SIG-M5 treated with dmso at 0.1 percent for 504 hours (cell line): ENCODE results near the gene ABLIM1.

Experiments
- DNase-seq: peaks from one replicate; lab custom pipeline; 2025; ENCODE audit not compliant: unreplicated experiment; lab: John Stamatoyannopoulos, UW

The ABLIM1 gene

GRCh38 chr10:114471906-114472876 is 185.9 kb downstream of the ABLIM1 start:
- DNase-seq = no peak

DNA sequence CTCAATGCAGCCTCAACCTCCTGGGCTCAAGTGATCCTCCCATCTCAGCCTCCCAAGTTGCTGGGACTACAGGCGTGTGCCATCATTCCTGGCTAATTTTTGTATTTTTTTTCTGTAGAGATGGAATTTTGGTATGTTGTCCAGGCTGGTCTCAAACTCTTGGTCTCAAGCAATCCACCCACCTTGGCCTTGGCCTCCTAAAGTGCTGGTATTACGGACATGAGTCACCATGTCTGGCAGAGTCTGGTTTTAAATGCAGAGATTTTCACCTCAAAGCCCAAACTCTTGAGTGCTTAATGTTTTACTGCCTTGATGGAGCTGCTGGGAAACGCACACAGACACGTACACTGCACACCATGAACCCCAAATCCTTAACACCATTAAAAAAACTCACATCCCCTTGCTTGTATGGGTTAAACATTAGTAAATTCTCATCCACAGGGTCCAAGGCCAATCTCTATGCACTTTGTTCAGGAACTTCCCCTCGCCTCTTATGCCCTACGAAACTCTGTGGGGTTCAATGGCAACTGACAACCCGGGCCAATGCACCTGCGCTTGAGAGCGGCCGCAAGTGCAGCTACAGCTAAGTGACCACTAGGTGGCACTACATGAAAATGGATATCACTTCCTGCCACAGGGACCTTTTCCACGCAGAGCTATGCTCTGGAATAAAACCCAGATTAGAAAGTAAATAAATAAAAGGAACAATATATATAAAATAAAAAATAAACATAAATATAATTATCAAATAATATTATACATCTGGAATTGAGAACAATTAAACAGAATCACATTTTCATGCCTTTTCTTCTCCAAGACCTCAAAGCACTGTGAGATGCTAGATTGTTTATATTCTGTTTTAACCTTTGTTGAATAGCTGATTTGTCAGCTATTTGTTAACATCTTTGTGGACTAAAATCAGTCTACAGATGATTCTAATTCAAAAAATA is 186.8 kb downstream of the ABLIM1 start:
- peak; percentile 26 for DNase-seq

DNA sequence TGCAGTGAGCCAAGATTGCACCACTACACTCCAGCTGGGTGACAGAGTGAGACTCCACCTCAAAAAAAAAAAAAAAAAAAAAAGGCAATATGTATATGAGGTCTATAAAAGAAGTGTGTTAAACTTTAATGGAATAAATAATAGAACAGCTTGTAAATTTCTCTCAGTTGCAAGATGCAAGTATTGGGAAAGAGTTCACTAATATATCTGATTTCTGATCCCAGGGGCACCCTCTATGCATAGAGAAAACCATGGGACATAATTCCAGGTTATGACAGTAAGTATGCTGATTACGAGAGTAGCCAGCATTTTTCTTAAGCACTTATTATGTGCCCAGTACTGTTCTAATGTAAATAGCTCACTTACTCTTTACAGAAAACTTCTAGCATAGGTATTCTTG is 187.7 kb downstream of the ABLIM1 start:
- DNase-seq = no peak

DNA sequence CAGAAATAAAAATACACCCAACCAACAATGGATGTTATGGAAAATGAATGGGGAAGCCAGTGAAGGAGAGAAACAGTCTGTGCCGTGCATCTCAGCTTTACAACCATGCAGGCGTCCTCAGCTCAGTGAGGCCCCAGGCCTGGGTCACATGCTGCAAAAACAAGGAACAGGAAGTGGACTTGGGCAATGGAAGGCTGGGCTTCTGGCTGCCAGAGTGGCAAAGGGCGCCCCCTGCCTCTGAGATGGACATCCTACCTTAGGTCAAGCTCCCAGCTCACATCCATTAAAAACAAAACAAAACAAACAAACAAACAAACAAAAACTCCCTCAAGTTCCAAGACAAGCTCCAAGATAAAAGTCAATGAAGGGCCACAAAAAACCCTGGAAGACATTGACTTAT is 199.1 kb downstream of the ABLIM1 start:
- DNase-seq = peak; percentile 1

- DNase-seq = no peak
Measured at GRCh38 chr10:114458216-114458920, 199.7 kb downstream of the ABLIM1 start.

DNA sequence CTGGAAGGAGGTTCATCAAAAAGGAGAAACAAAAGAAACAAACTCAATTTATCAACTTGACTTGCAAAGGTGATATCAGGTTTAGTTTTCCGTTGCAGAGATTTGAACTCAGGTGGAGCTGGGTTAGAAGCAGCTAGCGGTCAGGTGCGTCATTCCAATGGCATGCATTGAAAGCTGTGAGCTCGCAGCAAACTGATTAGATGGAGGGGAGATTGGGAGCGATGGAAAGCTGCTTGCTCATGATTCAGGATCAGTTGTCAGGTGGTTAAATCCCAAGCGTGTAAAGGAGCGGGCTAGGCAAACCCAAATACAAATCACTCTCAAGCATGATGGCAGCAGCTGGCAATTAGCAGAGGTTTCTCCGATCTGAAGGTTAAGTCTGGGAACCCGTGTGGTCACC is 204.5 kb downstream of the ABLIM1 start:
- DNase-seq = no peak

DNA sequence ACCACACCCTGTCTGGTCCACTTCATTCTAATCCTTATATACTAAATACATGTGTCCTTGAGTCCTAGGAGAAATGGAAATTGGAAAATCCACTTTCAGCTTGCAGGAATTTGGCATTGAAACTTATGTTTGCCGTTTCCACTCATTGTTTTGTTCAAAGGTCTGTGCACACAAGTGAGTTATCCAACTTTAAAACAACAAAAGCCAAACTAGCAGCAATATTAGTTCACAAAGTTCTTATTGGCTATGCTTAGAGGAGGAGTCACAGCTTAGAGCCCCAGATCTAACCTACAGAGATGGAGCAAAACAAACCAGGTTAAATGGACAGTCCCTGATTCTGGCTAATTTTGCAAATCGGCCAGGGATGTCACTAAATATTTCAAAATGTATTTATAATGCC is 209.2 kb downstream of the ABLIM1 start:
- DNase-seq = no peak

- DNase-seq = no peak
Measured at GRCh38 chr10:114445332-114445731, 212.7 kb downstream of the ABLIM1 start.

GRCh38 chr10:114444819-114445218 is 213.3 kb downstream of the ABLIM1 start:
- DNase-seq = no peak

DNA sequence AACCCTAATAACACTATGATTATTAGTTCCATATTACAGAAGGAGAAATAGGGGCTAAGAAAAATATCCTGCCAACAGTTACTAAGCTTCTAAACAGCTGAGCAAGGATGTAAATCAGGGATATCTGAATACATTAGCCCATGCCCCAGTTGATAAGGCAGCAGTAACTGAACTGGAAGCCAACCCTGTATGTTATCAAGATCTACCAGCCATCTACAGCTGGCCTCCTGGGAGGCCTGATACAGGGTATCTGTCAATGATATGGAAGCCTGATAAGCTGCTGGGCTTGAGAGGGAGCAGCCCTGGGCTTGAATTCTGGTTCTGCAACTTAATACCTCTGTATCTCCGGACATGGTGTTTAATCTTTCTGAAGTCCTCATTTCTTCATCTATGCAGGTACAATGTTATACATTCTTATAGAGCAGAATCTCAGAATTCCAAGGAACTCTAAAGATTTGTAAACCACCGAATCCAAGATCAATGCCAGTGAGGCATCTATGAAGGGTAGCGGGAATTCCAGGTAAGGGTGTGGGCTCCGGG is 215.9 kb downstream of the ABLIM1 start:
- no peak for DNase-seq

DNA sequence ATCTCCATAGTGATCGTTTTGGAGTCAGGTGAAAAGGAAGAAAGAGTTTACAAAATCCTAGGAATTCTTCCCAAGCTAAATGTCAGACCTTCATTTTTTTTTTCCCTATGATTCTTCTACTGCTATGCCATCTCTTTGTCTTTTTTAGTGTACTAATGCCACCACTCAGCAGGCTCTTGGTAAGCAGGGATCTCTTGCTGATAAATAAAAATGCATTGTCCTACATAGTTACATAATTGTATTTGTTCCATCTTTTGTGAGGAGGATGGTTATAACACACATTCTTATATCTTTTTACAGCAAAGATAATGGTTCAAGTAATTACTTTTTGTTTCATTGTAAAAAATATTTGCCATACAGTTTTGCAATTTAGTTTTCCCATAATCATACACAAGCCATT is 217.0 kb downstream of the ABLIM1 start:
- DNase-seq = no peak

DNA sequence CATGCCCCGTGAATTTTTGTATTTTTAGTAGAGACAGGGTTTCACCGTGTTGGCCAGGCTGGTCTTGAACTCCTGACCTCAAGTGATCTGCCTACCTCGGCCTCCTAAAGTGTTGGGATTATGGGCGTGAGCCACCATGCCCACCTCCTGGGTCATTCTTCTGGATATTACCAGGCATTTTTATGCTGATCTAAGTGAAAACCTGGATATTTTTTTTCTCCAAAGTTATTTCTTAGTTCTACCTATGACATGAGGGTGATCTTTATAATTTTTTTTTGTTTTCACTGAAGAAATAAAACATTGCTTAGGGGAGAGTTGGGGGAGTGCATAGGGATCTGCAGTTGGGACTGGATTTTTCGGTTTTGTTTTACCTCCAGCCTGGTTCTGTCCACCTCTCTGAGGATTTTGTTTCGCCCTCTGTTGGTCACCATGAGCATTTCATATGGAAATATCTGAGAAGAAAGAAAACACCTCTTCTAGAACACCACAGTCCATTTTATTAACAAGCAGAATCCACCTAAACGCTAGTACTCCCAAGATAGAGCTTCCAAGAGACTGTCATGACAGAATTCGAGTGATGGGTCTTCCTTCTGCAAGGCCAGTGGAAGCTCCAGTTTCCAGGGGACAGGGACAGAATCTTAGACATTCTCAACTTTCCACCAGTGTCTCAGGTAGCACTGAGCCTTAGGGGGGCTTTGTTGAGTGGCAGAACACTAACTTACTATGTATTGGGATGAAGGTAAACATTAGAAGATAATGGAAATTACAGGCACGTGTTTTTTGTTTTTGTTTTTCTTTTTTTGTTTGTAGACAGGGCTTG is 220.4 kb downstream of the ABLIM1 start:
- peak; percentile 8 for DNase-seq

GRCh38 chr10:114436941-114437340 is 221.1 kb downstream of the ABLIM1 start:
- DNase-seq = no peak

DNA sequence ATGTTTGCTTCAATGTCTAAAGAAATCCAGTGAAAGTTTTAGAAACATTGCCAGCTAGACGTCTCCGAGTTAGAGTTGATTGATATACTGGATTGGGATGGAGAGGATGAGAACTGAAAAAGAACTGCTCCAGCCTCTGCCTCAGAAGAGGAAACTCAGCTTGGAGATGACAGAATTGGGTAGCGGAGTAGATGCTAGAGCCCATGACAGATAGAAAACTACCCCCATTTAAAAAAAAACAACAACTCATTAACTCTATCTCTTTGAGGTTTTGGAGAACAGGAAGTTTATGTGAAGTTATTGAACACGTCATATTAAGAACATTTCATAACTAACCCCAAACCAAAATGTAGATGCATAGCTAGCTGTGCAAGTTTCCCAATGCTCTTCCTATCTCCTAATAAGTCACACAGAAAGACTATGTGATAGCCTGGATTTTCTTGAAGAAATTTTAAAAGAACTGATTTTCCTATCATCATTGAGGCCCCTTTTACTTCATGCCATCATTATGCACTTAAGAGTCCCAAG is 225.4 kb downstream of the ABLIM1 start:
- no peak for DNase-seq

DNA sequence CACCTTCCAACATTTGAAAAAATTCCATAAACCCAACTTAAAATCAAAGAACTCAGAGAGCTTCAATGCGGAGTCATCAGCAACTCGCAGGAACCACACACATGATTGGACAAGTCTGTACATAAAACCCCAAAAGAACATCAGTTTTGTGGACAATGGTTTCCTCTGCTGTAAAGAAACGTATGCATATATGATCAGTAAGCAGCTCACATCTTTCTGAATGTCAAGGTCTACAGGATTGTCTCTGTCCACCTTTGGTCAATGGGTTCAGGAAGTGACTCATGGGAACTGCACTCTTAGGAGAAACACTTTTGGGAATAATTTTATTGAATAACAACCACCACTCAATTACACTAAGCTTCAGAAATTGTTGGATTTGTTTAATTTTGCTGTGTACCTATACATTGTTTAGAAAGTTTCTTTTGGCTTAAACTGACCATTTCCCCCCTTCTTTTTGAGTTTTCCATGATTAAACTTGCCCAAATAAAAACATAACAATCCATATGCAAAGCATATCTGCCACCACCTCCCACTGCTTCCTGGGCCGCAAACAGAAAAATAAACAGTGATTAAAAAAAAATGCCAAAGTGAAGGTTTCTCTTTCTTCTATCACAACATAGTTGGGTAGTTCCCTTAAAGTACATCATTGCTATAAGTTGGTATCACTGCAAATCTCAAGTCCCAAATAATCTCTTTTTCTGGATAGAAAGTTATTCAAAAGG is 226.5 kb downstream of the ABLIM1 start:
- no peak for DNase-seq

- no peak for DNase-seq
Measured at GRCh38 chr10:114430688-114431413, 227.2 kb downstream of the ABLIM1 start.

- DNase-seq = no peak
Measured at GRCh38 chr10:114429581-114430335, 228.3 kb downstream of the ABLIM1 start.
